Stimulated activated CD8-positive, alpha-beta memory T cell treated with anti-CD3 and anti-CD28 coated beads, Interleukin-4, amount 100 ng/mL, for 4 hours (primary cell): Measurements from ENCODE around the gene MAP4K2.
A peak's percentile ranks its signal among the peaks of the same experiment; 100 is the strongest.
"Not testable (repeated sequence)": the region's sequence is repeated elsewhere in the genome, so short reads cannot be mapped to it uniquely, and the experiment has no call there.

Source experiments
- DNase-seq, 2 donors: peaks; one replicate each; pipeline ENCODE4 v3.0.0-alpha.2; 2020; ENCODE audit warnings: low read depth in 2 of 2, low spot score in 1 of 2

The MAP4K2 gene

GRCh38 chr11:64803158-64803845 lies at the start of gene MAP4K2:
MAP4K2 (minus strand) TSS chr11:64803214; CDS start chr11:64803149, 65 bp downstream.
- peak; percentile 46 to 69 for DNase-seq

- no peak for DNase-seq
Measured at GRCh38 chr11:64851831-64852351, 48.9 kb upstream of the MAP4K2 start.

GRCh38 chr11:64850979-64851567 lies 48.1 kb upstream of the MAP4K2 start:
- DNase-seq = no peak

- DNase-seq = no peak
Measured at GRCh38 chr11:64849598-64850356, 46.8 kb upstream of the MAP4K2 start.

- no peak for DNase-seq
Measured at GRCh38 chr11:64848826-64849597, 46.0 kb upstream of the MAP4K2 start.

GRCh38 chr11:64848214-64848825 lies 45.3 kb upstream of the MAP4K2 start:
- no peak for DNase-seq

- peak; percentile 80 to 90 for DNase-seq
Measured at GRCh38 chr11:64846998-64847666, 44.1 kb upstream of the MAP4K2 start.

GRCh38 chr11:64845776-64846129 lies 42.7 kb upstream of the MAP4K2 start:
- not testable (repeated sequence) for DNase-seq

- no peak for DNase-seq
Measured at GRCh38 chr11:64845129-64845775, 42.2 kb upstream of the MAP4K2 start.

GRCh38 chr11:64844330-64845128 lies 41.5 kb upstream of the MAP4K2 start, which contains the start of gene CDC42BPG:
CDC42BPG (minus strand) TSS chr11:64844653; CDS start chr11:64844569, 84 bp downstream.
- no peak for DNase-seq

GRCh38 chr11:64843686-64844329 lies 40.8 kb upstream of the MAP4K2 start:
- no peak for DNase-seq

GRCh38 chr11:64842851-64843685 lies 40.1 kb upstream of the MAP4K2 start:
- no peak for DNase-seq

- no peak for DNase-seq
Measured at GRCh38 chr11:64842366-64842759, 39.3 kb upstream of the MAP4K2 start.

GRCh38 chr11:64841592-64842365 lies 38.8 kb upstream of the MAP4K2 start:
- DNase-seq = no peak

- no peak for DNase-seq
Measured at GRCh38 chr11:64839887-64840782, 37.1 kb upstream of the MAP4K2 start.

GRCh38 chr11:64839335-64839734 lies 36.3 kb upstream of the MAP4K2 start:
- no peak for DNase-seq
